Measurements from ENCODE around the gene TFAP2E.

TFAP2E gene

DNA sequence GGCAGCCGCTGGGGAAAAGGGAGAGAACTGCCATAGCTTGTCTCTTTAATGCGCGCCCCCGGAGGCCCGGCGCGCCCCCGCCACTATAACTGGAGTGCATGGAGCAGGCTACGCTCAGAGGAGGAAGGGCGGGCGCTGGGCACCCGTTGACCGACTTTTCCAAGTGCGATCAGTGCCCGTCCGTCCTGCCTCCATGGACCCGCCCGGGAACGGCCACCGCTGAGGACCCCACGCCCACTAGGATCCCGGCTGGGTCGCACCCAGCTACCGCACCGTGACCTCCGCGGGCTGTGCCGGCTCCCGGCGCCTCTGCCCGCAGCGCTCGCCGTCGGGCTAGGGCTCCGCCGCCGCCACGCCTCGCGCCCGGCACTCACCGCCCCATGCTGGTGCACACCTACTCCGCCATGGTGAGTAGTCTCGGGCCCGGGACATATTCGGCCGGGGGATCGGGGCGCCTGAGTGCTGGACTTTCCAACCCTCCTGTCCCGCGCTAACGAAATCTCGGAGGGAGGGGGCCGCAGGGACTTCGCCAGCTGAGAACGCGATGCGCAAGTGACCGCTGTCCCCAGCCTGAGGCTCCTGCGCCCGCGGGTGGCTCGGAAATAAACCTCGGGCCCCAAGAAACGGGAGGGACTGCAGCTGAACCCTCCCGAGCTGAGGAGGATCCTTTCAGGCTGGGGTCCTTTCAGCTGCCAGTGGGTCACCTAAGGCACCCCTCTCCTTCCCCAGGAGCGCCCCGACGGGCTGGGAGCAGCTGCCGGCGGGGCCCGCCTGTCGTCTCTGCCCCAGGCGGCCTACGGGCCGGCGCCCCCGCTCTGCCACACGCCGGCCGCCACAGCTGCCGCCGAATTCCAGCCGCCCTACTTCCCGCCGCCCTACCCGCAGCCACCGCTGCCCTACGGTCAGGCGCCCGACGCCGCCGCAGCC lies at the start of gene TFAP2E:
Gene TFAP2E (plus strand): TSS at position 117 of the 927 bp plus-strand sequence. CDS start 264 bp downstream, at position 381.
- DNase-seq, result no peak

GRCh38 chr1:35524106-35524505 lies 49.0 kb upstream of the TFAP2E start:
- peak; percentile 8 for DNase-seq

DNA sequence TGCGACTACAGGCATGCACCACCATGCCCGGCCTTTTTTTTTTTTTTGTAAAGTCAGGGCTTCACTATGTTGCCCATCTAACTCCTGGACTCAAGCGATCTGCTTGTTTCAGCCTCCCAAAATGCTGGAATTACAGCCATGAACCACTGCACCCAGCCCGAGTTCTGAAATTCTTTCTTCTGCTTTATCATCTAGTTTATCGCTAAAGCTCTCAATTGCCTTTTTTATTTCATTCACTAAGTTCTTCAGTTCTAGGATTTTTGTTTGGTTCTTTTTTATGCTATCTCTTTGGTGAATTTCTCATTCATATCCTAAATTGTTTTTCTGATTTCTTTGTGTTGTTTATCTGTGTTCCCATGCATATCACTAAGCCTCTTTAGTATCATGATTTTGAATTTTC lies 42.9 kb upstream of the TFAP2E start:
- DNase-seq, result no peak

GRCh38 chr1:35530946-35531345 lies 42.2 kb upstream of the TFAP2E start:
- DNase-seq, result no peak

GRCh38 chr1:35531368-35531767 lies 41.7 kb upstream of the TFAP2E start:
- DNase-seq, result no peak

DNA sequence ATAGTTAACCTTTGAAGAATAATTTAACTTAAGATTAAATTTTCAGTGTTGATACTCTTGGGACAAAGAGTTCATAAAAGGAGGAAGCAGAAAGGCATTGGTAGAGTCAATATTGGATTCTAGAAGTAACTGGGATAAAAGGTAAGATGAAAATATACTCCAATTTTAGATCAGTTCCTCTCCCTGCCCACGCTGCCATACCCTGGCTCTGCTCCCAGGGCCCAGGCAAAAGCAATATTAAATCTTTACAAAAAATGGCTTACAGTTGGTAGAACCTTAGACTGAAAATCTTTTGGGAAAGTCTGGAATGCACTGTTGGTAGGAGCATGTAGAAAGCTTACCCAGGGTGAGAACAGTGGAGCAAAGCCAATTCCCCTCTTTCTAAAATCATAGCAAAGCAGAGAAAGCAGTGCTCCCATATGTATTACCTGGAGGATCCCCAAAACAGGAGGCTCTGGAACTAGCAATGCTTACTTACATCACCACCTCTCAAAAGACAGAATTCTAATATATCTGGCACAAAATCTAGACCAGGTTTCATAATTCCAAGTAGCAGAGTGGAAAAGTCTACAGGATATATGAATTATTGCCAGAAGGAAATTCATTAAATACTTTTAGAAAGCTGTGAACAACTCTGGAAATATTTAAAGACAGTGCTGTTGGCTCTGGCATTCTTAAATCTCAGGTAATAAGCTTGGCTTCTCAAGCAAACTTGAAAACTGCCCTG lies 40.5 kb upstream of the TFAP2E start:
- DNase-seq, result no peak

DNA sequence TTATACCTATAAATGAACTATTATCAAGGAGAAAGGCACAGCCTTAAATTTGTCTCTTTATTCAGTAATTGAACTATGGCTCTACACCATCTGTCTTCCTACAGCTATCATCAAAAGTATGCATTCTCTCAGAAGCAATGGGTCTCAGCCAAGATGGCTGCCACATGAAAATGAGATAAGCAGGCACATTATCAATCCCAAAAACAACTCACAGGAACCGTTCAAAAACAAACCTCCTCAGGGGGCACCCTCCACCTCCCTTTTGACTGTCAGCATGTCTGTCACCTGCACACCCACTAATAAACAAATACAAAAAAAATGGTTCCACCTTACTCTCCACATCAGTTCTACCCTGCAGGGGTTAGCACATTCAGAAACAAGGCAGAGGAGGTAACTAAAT lies 39.5 kb upstream of the TFAP2E start:
- DNase-seq, result no peak

DNA sequence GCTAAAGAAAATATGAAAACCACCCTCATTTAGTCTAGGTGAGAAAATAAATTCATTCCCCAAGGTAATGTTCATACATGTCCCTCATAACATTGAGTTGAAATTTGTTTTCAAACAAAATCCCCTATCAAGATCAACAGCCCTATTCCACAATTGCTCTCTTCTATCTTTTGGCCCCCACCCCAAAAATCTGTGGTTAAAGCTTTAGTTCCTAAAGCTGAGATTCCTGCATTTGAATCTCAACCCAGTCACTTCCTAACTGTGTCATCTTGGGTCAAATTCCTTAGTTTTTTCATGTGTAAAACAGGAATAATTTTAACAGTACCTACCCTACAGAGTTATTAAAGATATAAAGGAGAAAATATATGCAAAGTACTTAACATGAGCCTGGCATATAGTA lies 37.9 kb upstream of the TFAP2E start:
- no peak for DNase-seq

DNA sequence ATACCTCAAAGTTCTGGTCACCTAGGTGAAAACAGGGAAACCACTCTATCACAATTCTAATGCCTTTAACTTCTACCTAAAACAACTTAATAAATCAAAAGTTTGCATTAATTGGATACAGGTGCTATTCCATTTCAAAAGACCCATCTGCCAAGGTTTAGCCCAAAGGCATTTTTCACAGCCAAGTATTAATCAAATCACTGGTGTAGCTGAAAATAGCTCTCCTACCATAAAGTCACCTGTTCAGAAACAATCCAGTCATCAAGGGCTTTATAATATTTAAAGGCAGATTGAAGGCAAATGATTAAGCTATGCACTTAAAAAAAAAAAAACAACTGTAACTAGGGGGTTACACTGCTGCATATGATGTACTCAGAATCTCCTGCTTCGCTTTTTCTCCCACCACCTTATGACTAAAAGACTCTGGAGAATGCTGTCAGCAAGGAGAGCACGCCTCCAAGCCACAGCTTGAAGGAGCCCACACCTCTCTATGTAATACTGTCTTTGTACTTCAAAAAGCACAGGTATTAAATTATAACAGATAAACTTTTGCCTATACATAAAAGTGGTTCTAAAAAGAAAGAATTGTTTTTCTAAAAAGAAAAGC lies 36.5 kb upstream of the TFAP2E start:
- DNase-seq, result no peak

DNA sequence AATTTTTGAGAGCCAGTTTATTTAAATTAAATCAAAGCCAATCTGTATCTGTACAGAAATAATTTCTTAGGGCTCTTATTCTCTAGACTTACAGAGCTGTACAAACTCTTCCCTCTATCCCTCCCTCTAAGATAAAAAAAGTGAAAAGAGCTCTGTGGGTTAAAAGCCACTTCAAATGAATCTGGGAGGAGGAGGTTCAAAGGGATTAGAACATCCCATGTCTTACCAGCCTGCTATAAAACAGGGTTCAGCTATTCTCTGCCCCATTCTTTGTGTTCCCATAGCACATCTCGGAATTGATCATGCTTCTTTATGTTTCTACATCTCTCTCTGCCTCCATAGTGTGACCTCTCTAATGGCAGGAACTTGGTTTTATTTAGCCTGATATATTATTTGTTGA lies 35.3 kb upstream of the TFAP2E start:
- no peak for DNase-seq

DNA sequence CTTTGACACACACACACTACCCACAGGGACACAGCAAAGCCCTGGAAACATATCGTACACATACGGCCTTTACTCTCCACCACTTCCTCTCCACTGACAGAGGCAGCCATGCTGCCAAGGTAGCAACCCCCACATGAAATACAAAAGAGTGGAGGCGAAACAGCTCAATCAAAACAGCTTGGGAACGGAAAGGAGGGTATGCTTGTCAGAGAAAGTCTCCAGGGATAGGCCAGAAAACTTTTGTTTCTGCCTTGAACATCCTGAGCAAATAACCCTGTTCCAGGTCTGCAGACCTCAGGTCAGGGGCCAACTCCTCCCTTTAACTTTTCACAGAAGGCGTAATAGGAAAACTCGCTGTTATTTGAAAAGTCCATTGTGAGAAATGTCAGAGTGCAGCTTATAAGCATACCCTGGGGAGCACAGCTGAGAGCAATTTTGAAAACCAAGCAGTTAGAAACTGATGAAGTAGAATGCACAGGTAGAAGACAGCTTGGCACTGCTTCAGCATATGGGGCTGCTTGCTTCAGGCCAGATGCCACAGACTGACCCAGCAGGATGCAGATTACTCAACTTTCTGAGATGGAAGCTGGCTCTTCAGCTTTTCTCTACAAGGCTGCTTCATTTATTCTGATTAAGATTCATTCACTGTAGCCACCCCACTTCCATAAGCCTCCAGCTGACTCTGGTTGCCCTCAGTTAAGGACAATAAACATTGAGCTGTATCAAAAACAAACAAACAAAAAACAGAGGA lies 33.9 kb upstream of the TFAP2E start:
- peak; percentile 58 for DNase-seq

DNA sequence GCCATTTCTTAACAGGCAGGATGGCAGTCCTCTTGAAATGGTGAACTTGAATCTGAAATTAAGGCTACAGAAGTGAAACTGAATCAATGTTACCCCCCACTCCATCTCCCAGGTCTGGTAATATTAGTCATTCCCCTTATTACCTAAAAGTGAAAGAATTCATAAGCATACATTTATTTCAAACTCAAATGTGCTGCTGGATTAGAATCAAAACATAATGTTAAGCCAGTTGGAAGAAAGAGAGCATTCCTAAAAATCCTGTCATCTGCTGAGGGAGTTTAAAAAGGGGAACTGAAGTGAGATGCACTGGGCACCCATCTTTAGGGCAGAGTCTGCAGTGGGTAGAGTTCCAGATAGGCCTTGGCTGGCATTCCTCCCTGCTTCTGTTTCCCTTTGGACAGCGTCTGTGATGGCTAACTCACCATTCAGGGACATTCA lies 33.3 kb upstream of the TFAP2E start:
- no peak for DNase-seq

- DNase-seq, result peak; percentile 60
These were observed 28.1 kb upstream of the TFAP2E start for GRCh38 chr1:35544976-35545375.

DNA sequence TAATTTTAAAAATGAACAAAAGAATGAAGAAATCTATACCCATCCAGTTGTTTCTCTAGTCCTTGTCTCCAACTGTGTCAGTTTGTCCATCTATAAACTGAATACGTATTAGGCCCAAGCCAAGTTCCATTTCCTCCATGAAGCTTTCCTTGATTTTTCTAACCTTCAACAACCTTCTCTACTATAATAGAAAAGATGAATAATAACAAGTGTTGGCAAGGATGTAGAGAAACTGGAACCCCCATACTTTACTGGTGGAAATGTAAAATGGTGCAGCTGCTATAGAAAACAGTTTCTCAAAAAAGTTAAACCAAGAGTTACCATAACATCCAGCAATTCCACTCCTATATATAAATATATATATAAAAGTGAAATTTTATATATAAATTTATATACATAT lies 26.5 kb upstream of the TFAP2E start:
- no peak for DNase-seq

GRCh38 chr1:35553851-35554250 lies 19.3 kb upstream of the TFAP2E start:
- DNase-seq, result no peak

GRCh38 chr1:35554266-35555211 lies 18.6 kb upstream of the TFAP2E start:
- DNase-seq, result peak; percentile 61

- DNase-seq, result no peak
These were observed 17.9 kb upstream of the TFAP2E start for GRCh38 chr1:35555212-35555584.

GRCh38 chr1:35555601-35556477 lies 17.3 kb upstream of the TFAP2E start:
- DNase-seq, result peak; percentile 21

- DNase-seq, result no peak
These were observed 16.5 kb upstream of the TFAP2E start for GRCh38 chr1:35556484-35557117.

DNA sequence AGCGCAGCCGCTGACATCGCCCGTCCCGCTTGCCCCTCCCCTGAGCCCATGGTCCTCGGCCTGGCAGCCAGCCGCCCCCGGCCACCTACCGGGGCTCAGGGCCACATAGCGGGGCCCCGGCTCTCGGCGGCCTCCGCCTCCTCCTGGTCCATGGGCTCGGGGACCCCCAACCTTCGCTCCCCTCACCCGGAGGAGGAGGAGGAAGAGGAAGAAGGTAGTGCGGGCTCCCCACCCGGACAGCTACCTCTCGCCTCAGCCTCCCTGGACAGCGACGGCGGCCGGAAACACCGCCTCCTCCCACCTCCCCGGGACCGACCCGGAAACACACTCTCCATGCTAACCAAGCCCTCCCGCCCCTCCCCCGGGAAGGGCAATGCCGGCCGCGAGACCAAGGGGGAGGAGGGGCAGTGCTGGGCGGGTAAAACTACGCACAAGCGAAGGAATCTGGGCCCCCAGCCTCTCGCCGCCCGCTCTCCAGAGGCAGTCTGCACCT lies 15.9 kb upstream of the TFAP2E start, which contains the start of gene KIAA0319L:
Gene KIAA0319L (minus strand): TSS at position 286 of the 493 bp plus-strand sequence. CDS start 2,912 bp downstream, outside the sequence.
- peak; percentile 89 for DNase-seq

Data from DMS79 (cell line).